GM13976 (cell line): ENCODE measurements around the gene MTREX.

Experiments used
- DNase-seq: peaks from one replicate; pipeline ENCODE4 v3.0.0; 2012; ENCODE audit warnings: low spot score
- in situ Hi-C: fragments of 300-500 bp; cut with MboI; formaldehyde crosslinking; loops from one replicate; pipeline ENCODE4 v1.12.0; 2022; ENCODE audit warnings: low sequenced_read_pairs, mixed read lengths, inconsistent platforms; ENCODE audit not compliant: unreplicated experiment
- TF ChIP-seq, protein P1 (sequence below): IDR thresholded peaks from 2 replicates; pipeline ENCODE4 v1.5.1; 2012; ENCODE audit warnings: borderline replicate concordance, mild to moderate bottlenecking; ENCODE audit not compliant: insufficient read depth; ENCODE audit errors: extremely low read depth, missing control alignments, control extremely low read depth

The MTREX gene

DNA sequence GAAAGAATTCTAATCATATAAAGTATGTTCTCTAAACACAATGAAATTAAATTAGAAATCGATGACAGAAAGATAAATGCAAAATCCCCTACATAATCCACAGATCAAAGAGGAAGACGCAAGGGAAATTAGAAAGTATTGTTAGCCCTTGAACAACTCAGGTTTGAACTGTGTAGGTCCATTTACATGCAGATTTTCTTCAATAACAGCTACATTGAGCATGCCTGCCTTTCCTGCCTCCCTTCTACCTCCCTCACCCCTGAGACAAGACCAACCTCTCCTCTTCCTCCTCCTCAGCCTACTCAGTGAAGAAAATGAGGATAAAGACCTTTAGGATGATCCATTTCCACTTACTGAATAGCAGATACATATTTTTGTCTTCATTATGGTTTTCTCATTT is 151.8 kb downstream of the MTREX start:
- in situ Hi-C loops: no loop called here
- TF ChIP-seq, protein P1, sequence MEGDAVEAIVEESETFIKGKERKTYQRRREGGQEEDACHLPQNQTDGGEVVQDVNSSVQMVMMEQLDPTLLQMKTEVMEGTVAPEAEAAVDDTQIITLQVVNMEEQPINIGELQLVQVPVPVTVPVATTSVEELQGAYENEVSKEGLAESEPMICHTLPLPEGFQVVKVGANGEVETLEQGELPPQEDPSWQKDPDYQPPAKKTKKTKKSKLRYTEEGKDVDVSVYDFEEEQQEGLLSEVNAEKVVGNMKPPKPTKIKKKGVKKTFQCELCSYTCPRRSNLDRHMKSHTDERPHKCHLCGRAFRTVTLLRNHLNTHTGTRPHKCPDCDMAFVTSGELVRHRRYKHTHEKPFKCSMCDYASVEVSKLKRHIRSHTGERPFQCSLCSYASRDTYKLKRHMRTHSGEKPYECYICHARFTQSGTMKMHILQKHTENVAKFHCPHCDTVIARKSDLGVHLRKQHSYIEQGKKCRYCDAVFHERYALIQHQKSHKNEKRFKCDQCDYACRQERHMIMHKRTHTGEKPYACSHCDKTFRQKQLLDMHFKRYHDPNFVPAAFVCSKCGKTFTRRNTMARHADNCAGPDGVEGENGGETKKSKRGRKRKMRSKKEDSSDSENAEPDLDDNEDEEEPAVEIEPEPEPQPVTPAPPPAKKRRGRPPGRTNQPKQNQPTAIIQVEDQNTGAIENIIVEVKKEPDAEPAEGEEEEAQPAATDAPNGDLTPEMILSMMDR: no peak
- DNase-seq: no peak

DNA sequence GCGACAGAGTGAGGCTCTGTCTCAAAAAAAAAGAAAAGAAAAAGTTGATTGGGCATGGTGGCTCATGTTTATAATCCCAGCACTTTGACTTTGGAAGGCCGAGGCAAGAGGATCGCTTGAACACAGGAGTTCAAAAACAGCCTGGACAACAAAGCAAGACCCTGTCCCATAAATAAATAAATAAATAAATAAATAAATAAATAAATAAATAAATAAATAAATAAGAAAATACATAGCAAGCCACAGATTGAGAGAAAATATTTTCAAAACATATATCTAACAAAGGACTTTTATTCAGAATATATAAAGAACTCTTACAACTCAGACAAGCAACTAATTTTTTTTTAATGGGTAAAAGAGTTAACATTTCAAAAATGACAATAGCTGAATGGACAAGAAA is 155.8 kb downstream of the MTREX start:
- TF ChIP-seq, protein P1: no peak
- in situ Hi-C loops: no loop called here

DNA sequence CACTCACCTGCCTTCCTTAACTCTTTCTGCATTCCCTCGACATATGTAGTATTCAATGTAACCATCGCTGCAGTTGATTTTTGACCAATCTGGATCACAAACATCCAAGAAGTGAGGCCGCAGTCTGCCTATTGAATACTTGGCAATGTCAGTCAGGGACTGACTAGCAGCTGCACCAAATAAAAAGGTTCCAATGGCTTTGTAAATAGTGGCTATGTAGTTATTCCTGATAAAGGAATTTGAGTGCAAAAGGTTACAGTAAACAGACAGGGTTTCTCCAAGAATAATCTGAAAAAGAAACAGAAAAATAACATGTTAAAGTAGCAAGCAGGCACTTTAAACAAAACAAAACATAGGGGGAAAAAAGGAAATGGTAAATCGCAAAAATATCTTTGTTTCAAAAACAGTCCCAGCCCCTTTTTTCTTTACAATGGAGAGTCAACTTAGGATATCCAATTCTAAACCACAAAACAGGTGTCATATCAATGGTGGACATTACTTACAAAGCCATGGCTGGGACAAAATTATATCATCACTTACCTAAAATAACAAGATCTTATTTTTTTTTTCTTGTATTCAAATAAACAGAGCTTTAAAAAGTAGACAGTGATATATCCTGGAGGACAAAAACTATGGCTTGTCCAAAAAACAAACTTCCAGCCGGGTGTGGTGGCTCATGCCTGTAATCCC is 160.2 kb downstream of the MTREX start:
- DNase-seq: no peak
- in situ Hi-C loops: no loop called here
- TF ChIP-seq, protein P1: no peak

More for the DNA sequence above, 155.8 kb downstream of the MTREX start:
- no peak for DNase-seq

DNA sequence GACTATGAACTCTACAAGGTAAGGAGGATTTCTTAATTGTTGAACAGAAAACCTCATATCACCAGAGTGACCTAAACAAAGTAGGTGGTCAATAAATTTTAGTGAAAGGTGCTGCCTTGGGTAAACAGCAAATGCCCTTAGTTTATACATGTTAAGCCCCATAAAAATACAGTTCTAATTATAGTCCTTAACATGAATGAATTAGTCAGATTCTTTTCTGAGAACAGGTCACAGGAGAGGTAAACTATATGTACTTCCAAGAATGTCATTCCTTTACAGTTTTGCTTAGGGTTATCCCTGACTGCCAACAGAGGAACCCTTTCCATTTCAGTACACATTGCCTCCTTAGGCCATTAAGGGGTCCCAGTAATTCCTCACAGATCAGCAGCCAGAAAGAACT is 162.1 kb downstream of the MTREX start:
- TF ChIP-seq, protein P1: no peak
- no peak for DNase-seq
- in situ Hi-C loops: no loop called here

DNA sequence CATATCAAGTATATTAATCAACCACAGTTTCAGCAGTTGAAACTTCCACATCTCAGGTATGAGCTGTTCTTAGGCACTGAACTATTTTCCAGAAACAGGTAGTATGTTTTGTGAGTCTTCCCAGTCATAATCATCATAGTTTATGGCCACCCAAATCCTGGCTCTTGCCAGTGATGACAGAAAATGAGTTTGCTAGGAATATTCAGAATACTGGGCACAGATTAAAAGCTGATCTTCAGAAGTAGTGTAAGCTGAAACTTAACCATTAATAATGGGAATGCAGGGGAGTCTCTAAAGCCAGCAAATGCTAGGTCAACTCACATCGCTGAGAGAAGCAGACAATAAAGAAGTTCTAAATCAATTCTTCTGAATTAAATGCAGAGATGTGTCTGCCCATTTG is 162.5 kb downstream of the MTREX start:
- TF ChIP-seq, protein P1: no peak
- in situ Hi-C loops: no loop called here
- DNase-seq: no peak

DNA sequence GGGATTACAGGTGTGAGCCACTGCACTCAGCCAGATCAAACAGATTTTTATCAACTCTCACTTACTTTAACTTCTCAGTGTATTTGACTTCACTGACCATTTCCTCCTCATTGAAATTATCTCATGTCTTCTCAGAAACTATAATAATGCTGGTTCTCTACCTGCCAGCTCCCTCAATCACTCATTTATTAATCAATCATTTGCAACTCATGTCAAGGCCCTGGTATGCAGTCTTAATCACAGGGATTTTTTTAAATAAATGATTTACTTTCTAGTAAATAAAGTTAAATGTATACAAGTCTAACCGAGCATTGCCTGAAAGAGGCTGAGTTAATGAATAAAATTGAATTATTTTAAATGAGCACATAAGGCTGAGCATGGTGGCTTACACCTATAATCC is 163.7 kb downstream of the MTREX start:
- in situ Hi-C loops: no loop called here
- TF ChIP-seq, protein P1: no peak
- no peak for DNase-seq
